ENCODE measurements around the gene PLCB4. TPM values are rescaled to one million over a fixed set of nuclear protein-coding genes. Genes with fewer than 3 reads are reported as not detected.
"Not testable (repeated sequence)": the region's sequence is repeated elsewhere in the genome, so short reads cannot be mapped to it uniquely, and the experiment has no call there.

The PLCB4 gene
- total RNA-seq, 2 donors from 2014 or later, result not detected

DNA sequence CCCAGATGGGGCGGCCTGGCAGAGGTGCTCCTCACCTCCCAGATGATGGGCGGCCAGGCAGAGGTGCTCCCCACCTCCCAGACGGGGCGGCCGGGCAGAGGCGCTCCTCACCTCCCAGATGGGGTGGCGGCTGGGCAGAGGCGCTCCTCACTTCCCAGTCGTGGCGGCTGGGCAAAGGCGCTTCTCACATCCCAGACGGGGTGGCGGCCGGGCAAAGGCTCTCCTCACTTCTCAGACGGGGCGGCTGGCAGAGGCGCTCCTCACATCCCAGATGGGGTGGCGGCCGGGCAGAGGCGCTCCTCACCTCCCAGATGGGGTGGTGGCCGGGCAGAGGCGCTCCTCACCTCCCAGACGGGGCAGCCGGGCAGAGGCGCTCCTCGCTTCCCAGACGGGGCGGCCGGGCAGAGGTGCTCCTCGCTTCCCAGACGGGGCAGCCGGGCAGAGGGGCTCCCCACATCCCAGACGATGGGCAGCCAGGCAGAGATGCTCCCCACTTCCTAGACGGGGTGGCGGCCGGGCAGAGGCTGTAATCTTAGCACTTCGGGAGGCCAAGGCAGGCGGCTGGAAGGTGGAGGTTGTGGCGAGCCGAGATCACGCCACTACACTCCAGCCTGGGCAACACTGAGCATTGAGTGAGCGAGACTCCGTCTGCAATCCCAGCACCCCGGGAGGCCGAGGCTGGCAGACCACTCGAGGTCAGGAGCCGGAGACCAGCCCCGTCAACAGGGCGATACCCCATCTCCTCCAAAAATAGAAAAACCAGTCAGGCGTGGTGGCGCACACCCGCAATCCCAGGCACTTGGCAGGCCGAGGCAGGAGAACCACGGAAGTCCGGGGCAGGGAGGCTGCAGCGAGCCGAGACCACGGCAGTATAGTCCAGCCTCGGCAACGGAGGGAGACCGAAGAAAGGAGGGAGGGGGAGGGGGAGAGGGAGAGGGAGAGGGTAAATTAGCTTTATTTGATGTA lies 316.7 kb downstream of the PLCB4 start:
- not testable (repeated sequence) for H3K27me3 Mint-ChIP-seq (ENCODE audit: low read depth); H3K4me3 Mint-ChIP-seq

DNA sequence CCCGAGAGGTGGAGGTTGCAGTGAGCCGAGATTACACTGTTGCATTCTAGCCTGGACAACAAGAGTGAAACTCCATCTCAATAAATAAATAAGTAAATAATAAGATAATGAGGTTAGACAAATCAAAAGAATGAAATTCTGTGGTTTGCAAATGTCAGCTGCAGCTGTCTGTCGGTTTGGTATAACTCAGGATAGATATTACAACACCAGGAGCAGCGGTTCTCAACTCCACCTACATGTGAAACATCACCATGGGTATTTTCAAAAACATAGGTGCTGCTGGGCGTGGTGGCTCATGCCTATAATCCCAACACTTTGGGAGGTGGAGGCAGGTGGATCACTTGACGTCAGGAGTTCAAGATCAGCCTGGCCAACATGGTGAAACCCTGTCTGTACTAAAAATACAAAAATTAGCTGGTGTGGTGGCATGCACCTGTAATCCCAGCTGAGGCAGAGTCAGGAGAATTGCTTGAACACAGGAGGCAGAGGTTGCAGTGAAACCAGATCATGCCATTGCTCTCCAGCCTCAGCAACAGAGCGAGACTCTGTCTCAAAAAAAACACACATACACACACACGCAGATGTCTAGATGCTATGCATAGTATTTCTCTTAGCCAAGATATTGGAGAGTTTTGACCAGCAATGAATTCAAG lies 319.4 kb downstream of the PLCB4 start:
- Mint-ChIP-seq H3K36me3 (ENCODE audit: insufficient read depth in 2 of 2) (no peaks in the 10 kb centered on the region), H3K27ac (no peak overlapping the region), H3K4me3 (no peak overlapping the region), H3K27me3 (ENCODE audit: low read depth) (no peaks in the 10 kb centered on the region), H3K9me3 (peaks cover 0 to 2% of the 10 kb centered on the region in 2 donors), H3K4me1 (ENCODE audit: low read depth) (no peaks in the 10 kb centered on the region)
- no peak for ATAC-seq (replicated peaks in 1 of 2)
- no peak for DNase-seq

More for the DNA sequence above, 316.7 kb downstream of the PLCB4 start:
- H3K9me3 Mint-ChIP-seq; DNase-seq; H3K36me3 Mint-ChIP-seq (ENCODE audit: insufficient read depth in 2 of 2); H3K4me1 Mint-ChIP-seq (ENCODE audit: low read depth); H3K27ac Mint-ChIP-seq; ATAC-seq (replicated peaks in 1 of 2): not testable (repeated sequence)

DNA sequence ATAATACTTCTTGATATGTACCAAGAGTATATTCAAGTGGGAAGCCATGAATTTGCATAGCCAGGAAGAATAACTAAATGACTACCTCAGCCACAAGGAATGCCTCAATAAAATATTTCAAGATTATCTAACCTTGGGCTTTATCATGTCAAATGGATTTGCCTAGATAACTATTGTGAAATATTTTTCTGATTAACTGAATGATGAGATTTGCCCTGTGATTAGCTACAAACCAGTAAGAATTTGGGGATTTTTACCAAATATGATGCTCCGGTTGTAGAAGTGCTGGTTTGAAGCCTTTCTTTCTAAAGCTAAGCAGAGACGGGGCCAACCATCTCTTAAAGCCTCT lies 319.9 kb downstream of the PLCB4 start:
- ATAC-seq (replicated peaks in 1 of 2) (no peak), DNase-seq (no peak)
- no peaks in the 10 kb centered on the region for H3K27me3 Mint-ChIP-seq (ENCODE audit: low read depth)
- H3K9me3 Mint-ChIP-seq, result peaks cover 0 to 2% of the 10 kb centered on the region in 2 donors
- H3K4me1 Mint-ChIP-seq (ENCODE audit: low read depth), result no peaks in the 10 kb centered on the region
- H3K36me3 Mint-ChIP-seq (ENCODE audit: insufficient read depth in 2 of 2), result no peaks in the 10 kb centered on the region
- H3K4me3 Mint-ChIP-seq, result no peak overlapping the region
- H3K27ac Mint-ChIP-seq, result no peak overlapping the region

DNA sequence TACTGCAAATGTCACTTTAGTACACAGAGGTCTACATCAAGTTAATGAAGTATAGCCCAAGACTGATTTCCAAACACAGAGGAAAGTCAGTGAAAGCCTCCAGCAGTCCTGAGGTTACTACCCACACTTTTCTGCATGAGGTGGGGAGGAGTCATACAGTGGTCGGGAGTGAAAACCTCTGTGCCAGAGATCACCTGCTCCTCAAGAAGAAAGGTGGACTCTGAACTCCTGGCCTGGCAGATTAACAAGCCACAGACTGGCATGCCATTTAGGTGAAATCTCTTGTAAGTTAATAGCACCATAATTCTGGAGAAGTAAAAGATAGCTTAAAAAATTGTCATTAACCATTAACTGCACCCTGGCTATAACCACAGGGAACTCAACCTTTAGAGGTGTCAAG lies 320.5 kb downstream of the PLCB4 start:
- no peak for DNase-seq
- H3K9me3 Mint-ChIP-seq, result peaks cover 0 to 2% of the 10 kb centered on the region in 2 donors

DNA sequence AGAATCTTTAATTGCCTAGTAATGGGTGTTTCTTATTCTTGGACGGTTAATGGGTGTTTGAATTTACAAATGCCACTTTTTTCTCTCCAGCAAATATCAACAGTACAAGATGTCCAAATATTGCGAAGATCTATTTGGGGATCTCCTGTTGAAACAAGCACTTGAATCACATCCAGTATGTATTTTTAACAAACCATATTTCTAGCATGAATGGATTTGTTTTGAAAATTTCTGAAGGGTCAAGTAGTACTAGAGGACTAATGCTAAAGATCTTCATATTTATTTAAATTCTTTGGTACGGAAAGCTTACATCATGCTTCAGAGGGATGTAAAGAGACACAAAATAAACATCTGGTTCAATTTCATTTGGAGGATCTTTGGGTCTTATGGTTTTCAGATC lies 321.6 kb downstream of the PLCB4 start:
- Mint-ChIP-seq H3K27me3 (ENCODE audit: low read depth) (no peaks in the 10 kb centered on the region), H3K36me3 (ENCODE audit: insufficient read depth in 2 of 2) (no peaks in the 10 kb centered on the region), H3K4me3 (no peak overlapping the region), H3K4me1 (ENCODE audit: low read depth) (no peaks in the 10 kb centered on the region), H3K9me3 (no peaks in the 10 kb centered on the region), H3K27ac (no peak overlapping the region)
- ATAC-seq (replicated peaks in 1 of 2), result no peak
- no peak for DNase-seq

More for the DNA sequence above, 320.5 kb downstream of the PLCB4 start:
- Mint-ChIP-seq H3K27ac (no peak overlapping the region), H3K27me3 (ENCODE audit: low read depth) (no peaks in the 10 kb centered on the region), H3K4me1 (ENCODE audit: low read depth) (no peaks in the 10 kb centered on the region), H3K4me3 (no peak overlapping the region), H3K36me3 (ENCODE audit: insufficient read depth in 2 of 2) (no peaks in the 10 kb centered on the region)
- no peak for ATAC-seq (replicated peaks in 1 of 2)

DNA sequence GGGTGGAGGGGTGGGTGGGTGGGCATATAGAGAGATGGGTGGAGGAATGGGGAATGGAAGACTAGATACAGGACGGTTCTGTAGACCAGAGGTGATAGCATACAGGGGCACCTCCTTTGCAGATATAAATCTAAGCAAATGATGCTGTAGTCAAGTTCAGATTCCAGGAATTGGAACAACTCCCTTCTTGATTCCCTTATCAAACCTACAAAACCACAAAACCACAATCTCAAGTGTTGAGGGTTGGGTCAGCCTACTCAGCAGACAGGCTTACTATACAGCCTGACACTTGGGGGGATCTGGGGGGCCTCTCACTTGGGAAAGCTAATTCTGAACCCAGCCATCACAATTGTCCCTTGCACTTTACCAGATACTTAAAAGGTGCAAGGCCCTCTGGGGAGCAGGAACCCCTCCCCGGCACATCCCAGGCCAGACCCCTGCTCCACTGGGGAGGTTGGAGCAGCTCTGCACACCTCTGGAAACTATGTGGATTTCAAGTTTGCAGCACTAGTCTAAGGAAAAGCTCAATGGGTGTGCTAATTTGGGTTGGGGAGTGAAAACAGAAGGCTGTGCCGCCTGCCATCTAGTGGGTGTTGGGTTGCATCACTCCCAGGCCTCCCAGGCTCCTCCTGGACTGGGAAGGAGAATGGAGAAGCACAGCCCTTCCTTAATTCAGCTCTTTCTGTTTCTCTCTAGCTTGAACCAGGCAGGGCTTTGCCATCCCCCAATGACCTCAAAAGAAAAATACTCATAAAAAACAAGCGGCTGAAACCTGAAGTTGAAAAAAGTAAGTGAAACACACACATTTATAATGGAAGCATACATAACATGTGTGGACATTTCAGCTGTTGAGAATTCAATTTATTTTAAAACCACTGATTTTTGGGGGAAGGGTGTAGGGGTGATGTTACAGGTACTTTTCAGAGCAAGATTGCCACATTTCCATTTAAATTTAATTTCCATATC lies 324.3 kb downstream of the PLCB4 start:
- peak in 1 of 2 donors; percentile 17 for ATAC-seq (replicated peaks in 1 of 2)
- no peaks in the 10 kb centered on the region for H3K4me1 Mint-ChIP-seq (ENCODE audit: low read depth)
- no peaks in the 10 kb centered on the region for H3K9me3 Mint-ChIP-seq
- H3K36me3 Mint-ChIP-seq (ENCODE audit: insufficient read depth in 2 of 2), result no peaks in the 10 kb centered on the region
- no peak for DNase-seq
- H3K27ac Mint-ChIP-seq, result no peak overlapping the region
- no peaks in the 10 kb centered on the region for H3K27me3 Mint-ChIP-seq (ENCODE audit: low read depth)
- no peak overlapping the region for H3K4me3 Mint-ChIP-seq

DNA sequence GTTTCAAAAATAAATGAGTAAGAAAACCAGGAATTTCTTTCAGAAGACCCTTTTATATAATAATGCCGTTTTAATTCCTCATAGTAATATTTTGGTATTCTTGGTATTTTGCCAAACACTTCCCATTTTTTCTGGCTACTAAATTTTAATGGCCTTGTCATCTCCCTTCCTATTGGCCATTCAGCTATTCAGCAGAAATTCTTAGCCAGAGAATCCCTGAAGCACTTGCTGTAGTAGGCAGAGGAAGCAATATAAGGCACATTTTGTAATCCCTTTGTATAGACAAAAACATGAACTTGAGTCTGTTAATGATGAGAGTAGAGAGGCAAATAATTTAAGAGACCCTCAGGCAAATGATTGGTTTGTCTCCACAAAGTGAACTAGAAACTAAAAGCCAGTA lies 327.1 kb downstream of the PLCB4 start:
- H3K27me3 Mint-ChIP-seq (ENCODE audit: low read depth), result no peaks in the 10 kb centered on the region
- DNase-seq (no peak), ATAC-seq (replicated peaks in 1 of 2) (no peak)
- no peaks in the 10 kb centered on the region for H3K4me1 Mint-ChIP-seq (ENCODE audit: low read depth)
- no peak overlapping the region for H3K4me3 Mint-ChIP-seq
- H3K36me3 Mint-ChIP-seq (ENCODE audit: insufficient read depth in 2 of 2), result no peaks in the 10 kb centered on the region
- no peaks in the 10 kb centered on the region for H3K9me3 Mint-ChIP-seq
- no peak overlapping the region for H3K27ac Mint-ChIP-seq

DNA sequence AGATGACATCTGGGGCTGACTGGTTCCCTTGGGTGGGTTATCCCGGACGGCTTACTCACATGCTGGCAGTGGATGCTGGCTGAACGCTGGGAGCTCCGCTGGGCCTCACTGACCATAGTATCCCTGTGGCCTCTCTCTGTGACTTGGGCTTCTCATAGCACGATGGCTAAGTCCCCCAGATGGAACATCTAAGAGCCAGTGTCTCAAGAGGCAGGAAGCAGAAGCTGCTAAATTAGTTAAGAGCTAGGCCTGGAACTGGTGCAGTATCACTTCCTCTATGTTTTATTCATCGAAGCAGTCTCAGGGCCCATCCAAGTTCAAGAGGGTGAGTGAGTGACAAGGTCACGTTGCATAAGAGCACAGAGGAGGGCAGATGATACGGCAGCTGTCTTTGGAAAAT lies 329.0 kb downstream of the PLCB4 start:
- DNase-seq (no peak), ATAC-seq (replicated peaks in 1 of 2) (no peak)
- Mint-ChIP-seq H3K27ac (no peak overlapping the region), H3K27me3 (ENCODE audit: low read depth) (no peaks in the 10 kb centered on the region), H3K4me1 (ENCODE audit: low read depth) (no peaks in the 10 kb centered on the region), H3K36me3 (ENCODE audit: insufficient read depth in 2 of 2) (no peaks in the 10 kb centered on the region), H3K9me3 (no peaks in the 10 kb centered on the region), H3K4me3 (no peak overlapping the region)

DNA sequence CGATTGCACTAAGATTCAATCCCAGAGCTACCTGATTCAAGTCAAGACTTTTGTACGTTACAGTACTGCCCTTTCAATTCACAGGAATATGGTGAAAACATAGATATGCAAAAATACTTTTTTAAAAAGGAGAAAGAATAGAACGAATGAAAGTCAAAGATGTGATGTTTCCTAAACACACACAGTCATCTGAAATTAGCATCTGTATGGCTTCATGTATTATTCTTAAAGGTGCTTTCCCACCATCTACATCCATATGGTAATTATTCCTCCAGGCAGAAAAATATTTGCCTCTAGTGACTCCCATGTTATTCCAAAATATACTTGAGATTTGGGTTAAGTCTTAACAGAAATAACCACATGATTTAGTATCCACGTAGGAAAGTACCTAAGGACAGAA lies 330.0 kb downstream of the PLCB4 start:
- Mint-ChIP-seq H3K27me3 (ENCODE audit: low read depth) (no peaks in the 10 kb centered on the region), H3K27ac (no peak overlapping the region), H3K36me3 (ENCODE audit: insufficient read depth in 2 of 2) (no peaks in the 10 kb centered on the region), H3K4me3 (no peak overlapping the region), H3K9me3 (no peaks in the 10 kb centered on the region), H3K4me1 (ENCODE audit: low read depth) (no peaks in the 10 kb centered on the region)
- ATAC-seq (replicated peaks in 1 of 2) (no peak), DNase-seq (no peak)

DNA sequence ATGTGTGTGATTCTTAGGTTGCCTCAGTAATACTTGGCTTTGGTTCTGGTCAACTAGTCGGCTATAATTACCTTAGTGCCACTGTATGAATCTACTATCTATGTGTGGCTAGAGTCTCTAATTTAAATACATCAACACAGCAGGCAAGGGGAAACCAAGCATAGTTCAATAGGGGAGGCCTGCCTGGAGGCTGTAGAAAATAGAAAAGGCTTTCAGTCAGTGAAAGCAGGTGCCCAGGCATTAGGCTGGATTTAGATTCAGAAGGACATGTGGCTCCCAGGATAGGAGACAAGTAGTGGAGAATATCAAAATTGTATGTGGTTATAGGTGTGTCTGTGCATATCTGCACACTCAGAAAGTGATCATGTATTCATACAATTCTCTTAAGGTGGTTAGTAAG lies 330.4 kb downstream of the PLCB4 start:
- Mint-ChIP-seq H3K4me3 (no peak overlapping the region), H3K36me3 (ENCODE audit: insufficient read depth in 2 of 2) (no peaks in the 10 kb centered on the region), H3K4me1 (ENCODE audit: low read depth) (no peaks in the 10 kb centered on the region), H3K27ac (no peak overlapping the region), H3K27me3 (ENCODE audit: low read depth) (no peaks in the 10 kb centered on the region), H3K9me3 (no peaks in the 10 kb centered on the region)
- no peak for ATAC-seq (replicated peaks in 1 of 2)
- no peak for DNase-seq

DNA sequence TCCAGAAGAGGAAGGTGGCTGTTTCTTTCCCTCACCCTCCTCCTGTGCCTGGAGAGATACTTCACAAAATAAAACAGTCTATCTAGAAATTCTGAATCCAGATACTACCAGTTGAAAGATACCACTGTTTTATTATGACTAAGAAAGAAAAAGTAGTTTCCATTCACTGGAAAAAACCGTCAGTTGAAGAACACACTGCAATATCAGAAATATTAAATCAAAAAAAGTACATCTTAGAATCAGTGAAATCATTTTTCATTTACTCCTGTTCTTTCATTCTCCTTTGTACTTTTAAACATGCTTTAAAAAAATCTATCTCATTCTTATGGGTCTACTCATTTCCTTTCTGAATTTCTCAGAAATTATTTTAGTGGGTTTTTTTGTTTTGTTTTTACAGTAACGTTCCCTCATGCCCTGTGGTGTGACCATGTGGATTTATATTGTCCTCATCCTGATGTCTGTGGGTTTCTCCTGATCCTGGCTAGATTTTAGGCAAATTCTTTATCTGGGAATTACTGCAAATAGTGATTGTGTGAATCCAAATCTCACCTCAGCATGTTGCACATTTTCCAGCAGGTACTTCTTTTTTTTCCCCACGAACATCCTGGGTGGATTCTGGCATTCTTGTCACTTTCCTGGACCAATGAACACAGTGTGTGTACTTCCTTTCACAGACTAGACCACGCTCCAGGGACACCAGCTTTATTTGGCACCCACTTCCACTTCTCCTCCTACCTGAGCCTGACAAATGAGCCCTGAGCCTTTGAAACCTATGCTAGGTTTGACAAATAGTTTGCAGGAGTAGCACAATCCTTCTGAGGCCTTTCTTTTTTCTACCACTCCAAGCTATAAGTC lies 331.5 kb downstream of the PLCB4 start:
- no peak overlapping the region for H3K27ac Mint-ChIP-seq
- H3K36me3 Mint-ChIP-seq (ENCODE audit: insufficient read depth in 2 of 2), result no peaks in the 10 kb centered on the region
- DNase-seq (no peak), ATAC-seq (replicated peaks in 1 of 2) (no peak)
- no peaks in the 10 kb centered on the region for H3K27me3 Mint-ChIP-seq (ENCODE audit: low read depth)
- no peak overlapping the region for H3K4me3 Mint-ChIP-seq
- no peaks in the 10 kb centered on the region for H3K9me3 Mint-ChIP-seq
- H3K4me1 Mint-ChIP-seq (ENCODE audit: low read depth), result no peaks in the 10 kb centered on the region

DNA sequence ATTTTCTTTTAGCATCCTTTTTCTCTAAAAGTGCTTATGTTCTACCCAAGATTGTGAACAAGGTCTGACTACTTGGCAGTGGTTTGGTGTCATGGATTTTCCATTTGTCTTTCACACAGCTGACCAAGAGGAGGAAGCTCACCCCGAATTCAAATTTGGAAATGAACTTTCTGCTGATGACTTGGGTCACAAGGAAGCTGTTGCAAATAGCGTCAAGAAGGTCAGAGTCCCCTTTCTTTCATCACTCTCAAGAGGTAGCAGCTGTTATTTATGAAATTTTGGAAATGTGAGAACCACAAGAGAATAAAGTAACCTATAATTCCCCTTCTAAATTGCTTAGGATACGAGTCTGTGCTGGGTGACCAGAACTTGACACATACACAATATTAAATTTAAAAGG lies 332.5 kb downstream of the PLCB4 start:
- Mint-ChIP-seq H3K27ac (no peak overlapping the region), H3K9me3 (no peaks in the 10 kb centered on the region), H3K4me1 (ENCODE audit: low read depth) (no peaks in the 10 kb centered on the region), H3K4me3 (no peak overlapping the region), H3K36me3 (ENCODE audit: insufficient read depth in 2 of 2) (no peaks in the 10 kb centered on the region), H3K27me3 (ENCODE audit: low read depth) (no peaks in the 10 kb centered on the region)
- ATAC-seq (replicated peaks in 1 of 2) (no peak), DNase-seq (no peak)

Data from activated T-cell treated with anti-CD3 and anti-CD28 coated beads, Interleukin-2, amount 50 U/mL, for 72 hours (primary cell).